Activated CD8-positive, alpha-beta memory T cell treated with anti-CD3 and anti-CD28 coated beads, Interleukin-2, amount 50 U/mL, for 48 hours (primary cell): Measurements from ENCODE around the gene DNAJC22.

Source experiments
- DNase-seq: peaks from one replicate; pipeline ENCODE4 v3.0.0-alpha.2; 2020

The DNAJC22 gene

DNA sequence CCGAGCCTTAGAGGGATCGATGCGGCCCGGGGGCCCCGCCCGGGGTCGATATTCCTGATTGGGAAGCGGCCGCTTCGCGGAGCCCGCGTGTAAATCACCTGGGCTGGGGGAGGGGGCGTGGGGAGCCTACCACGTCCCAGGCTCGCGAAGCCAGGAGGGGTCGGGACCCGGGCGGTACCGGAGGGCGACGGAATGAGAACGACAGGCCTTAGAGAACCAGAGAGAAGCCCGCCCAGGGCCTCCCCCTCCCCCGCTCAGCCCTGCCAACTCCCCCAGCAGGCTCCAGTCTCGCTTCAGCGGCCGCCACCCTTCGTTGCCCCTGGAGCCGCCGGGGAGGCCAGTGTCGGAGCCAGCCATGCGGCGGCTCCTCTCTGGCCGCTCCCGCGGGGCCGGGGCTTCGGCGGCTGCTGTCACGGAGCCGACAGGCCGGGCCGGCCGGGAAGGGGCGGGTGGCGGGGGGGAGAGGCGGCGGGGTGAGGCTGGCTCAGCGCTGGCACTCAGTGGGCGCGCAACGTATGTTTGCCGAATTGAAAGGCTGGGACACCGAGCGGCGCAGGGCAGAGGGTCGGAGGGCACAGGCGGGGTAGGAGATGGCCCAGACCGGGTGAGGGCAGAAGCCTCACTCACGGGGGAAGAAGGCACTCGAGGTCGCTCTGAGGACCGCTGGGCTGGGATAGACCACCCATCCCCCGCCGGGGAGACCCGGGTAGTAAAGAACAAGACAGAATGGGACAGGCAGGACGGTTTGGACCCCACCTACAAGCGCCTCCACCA, 1.4 kb upstream of the DNAJC22 start:
- peak; percentile 67 for DNase-seq

DNA sequence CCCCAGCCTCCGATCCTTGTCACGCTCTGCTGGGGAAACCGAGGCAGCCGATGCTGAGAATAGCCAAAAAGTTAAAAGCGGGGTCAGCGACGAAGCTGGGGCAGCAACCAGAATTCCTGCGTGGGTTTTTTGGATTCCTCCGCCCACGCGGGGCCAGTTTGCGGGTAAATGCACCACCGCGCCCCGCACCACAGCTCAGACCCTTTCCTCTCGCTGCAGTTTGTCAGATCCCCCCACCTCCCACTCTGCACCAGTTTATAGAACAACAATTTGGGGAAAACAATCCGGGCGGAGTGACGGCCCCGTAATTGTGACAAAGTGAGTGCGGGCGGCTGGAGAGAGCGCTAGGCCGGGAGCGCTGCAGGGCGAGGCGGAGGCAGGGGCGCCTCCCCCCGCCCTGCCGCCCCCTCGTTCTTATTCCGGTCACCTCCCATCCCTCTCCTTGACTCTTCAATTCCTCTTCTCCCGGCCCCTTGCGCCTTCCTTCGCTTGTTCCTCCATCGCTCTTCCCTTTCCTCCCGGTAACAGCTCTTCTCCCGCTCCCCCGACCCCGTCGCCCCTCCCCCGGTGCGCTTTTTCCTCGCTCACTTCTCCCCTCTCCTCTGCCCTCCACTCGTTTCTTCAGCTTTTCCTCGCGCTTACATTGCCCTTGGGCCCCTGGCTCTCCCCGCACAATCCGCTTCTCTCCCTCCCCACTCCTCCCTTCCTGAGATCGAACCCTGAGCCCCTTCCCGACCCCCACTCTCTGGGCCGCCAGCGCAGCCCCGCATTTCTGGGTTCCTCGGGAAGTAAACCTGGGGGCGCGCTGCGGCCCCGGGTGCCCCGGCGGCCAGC, 646 bp upstream of the DNAJC22 start:
- DNase-seq = peak; percentile 54

DNA sequence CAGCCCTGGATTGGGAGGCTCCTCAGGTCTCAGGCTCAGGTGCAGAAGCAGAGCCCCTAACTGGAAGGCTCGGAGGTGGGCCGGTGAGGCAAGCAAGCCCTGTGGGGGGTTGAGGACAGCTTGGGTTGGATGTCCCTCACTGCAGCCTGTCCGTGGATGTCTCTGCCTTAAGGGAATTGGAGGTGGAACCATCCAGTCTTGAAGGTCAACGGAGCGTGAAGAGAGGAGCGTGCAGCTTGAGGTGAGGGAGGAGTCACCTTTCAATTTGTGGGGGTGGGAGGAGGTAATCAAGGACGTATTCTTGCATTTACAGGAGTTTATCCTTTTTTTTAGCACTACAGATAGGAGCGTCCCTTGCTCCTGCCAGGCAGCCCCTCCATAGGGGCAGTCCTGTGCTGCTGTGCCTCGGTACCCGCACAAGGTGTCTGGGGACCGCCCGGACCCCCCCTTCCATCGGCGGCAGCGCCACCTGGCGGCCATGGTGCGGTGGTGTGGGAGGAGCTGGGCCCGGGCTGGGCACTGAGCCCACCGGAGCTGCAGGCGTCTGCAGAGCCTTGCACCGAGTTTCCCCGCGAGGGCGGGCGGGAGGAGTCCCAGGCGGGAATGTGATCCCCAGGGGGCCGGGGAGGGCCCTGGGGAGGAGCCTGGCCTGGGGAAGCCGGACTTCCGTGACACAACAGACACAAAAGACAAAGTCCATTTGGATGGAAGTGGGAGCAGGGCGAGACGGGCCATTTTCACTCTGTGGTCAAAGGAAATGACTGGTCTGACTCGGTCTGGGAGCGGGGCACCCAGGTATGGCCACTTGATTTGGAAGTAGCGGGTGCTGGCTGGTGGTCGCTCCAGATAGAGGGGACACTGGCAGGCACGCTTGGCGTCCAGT, 864 bp downstream of the DNAJC22 start:
- DNase-seq = peak; percentile 96

DNA sequence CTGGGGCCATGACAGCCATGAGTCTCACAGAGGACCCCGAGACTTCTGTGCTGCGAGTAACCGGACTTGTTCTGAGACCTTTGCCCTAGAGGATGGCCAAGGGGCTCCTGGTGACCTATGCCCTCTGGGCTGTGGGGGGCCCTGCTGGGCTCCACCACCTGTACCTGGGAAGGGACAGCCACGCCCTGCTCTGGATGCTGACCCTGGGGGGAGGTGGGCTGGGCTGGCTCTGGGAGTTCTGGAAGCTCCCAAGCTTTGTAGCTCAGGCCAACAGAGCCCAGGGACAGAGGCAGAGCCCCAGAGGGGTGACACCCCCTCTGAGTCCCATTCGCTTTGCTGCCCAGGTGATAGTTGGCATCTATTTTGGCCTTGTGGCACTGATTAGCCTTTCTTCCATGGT, 2.1 kb downstream of the DNAJC22 start:
- DNase-seq = peak; percentile 48

DNA sequence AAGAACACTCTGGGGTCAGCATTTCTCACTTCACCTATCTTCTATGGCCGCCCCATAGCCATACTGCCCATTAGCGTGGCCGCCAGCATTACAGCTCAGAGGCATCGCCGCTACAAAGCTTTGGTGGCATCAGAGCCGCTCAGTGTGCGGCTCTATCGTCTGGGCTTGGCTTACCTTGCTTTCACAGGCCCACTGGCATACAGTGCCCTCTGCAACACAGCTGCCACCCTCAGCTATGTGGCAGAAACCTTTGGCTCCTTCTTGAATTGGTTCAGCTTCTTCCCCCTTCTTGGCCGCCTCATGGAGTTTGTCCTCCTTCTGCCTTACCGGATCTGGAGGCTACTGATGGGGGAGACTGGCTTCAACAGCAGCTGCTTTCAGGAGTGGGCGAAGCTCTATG, 2.6 kb downstream of the DNAJC22 start:
- no peak for DNase-seq

DNA sequence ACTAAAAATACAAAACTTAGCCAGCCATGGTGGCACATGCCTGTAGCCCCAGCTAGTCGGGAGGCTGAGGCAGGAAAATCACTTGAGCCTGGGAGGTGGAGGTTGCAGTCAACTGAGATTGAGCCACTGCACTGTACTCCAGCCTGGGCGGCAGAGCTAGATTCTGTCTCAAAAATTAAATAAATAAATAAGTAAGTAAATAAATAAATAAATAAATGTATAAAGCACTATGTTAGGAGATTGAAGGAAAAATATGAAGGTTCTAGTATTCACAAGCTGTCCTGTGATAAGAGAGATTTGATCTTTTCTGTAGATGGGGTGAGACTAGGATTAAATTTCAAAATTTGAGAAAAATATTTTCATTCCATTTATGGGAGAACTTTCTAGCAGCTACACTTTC, 5.7 kb downstream of the DNAJC22 start:
- DNase-seq = peak; percentile 37

DNA sequence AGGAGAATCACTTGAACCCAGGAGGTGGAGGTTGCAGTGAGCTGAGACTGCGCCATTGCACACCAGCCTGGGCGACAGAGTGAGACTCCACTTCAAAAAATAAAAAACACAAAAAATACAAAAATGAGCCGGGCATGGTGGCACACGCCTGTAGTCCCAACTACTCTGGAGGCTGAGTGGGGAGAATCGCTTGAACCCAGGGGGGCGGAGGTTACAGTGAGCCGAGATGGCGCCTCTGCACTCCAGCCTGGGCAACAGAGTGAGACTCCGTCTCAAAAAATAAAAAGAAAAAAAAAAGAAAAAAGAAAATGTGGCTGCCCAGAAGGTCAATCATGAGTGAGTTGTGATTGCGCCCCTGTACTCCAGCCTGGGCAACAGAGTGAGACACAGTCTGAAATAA, 9.2 kb downstream of the DNAJC22 start:
- no peak for DNase-seq

DNA sequence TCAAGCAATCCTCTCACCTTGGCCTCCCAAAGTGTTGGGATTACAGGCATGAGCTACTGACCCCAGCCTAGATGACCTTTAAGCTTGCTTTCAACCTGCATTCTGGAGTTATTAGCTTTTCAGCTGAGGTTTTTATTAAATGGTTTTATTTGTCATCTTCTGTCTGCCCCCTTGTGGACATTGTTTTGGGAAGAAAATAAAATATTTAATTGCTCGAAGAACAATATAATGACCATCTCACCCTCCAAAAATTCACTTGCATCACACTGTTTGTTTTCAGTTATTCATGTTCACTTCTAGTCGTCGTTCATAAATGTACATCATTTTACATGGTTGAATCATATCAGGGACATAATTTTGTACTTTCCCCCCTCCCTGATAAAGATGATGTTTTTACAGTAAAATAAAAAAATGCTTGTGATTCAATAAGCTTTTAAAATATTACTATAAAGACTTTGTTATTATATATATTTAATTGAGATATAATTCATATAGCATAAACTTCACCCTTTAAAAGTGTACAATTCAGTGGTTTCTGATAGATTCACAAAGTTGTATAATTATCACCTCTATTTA, 10.5 kb downstream of the DNAJC22 start:
- no peak for DNase-seq

GRCh38 chr12:49358483-49359141, 11.9 kb downstream of the DNAJC22 start:
- DNase-seq = peak; percentile 57

- peak; percentile 20 for DNase-seq
These were observed 13.0 kb downstream of the DNAJC22 start for GRCh38 chr12:49359671-49360070.

DNA sequence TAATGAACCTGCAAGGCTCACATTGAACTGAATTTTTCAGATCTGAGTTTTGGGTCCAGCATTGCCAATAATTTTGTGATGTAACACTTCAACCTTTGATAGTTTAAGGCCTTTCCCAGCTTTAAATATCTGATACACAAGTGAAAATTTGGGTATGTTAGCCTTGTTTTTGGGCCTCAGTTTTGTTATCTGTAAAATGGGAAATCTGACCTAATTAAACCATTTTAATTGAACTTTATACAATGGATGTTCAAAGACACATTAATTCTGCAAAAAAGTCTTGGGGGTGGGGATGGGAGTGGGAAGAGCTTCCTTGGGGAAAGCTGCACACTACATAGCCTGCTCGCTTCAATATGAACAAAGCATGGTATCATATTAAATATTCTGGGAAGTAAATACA, 15.4 kb downstream of the DNAJC22 start:
- no peak for DNase-seq

DNA sequence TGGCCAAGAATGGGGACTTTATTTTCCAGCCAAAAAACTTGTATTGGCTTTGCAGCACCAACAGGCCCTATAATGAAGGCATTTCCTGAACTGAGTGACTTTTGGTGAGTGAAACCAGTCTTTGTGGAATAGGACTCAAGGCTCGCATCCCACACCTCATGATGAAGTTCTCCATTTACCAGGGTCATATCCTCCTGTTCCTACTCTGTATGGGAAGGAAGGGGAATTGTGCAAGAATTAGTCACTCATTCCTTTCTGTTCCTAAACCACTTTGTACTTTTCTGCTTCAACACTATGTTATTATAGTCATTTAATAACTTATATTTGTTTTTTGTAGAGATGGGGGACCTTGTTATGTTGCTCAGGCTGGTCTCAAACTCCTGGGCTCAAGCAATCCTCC, 18.3 kb downstream of the DNAJC22 start:
- DNase-seq = no peak

DNA sequence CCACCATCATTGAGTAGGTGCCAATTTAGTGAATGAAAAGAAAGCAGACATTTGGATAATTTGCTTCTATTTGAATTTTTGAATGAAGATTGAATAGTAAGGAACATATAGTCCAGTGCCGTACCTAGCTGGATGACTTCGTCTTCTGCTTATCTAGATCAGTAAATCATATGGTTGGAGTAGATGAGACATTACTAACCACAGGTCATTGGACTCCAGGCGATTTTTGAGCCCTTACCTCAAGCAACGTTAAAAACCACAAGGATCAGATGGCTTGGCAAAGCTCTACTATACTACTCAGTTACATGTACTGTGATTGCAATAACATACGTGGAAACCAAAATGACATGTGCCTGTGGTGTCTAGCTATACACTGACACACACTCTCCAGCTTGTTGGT, 18.9 kb downstream of the DNAJC22 start:
- DNase-seq = no peak

- DNase-seq = no peak
These were observed 19.5 kb downstream of the DNAJC22 start for GRCh38 chr12:49366096-49366651.

- peak; percentile 95 for DNase-seq
These were observed 20.1 kb downstream of the DNAJC22 start for GRCh38 chr12:49366652-49367380.

GRCh38 chr12:49367381-49368239, 20.9 kb downstream of the DNAJC22 start, which contains the start of gene SPATS2:
SPATS2 (plus strand) TSS chr12:49367462; CDS start chr12:49461013, 93,551 bp downstream.
- DNase-seq = no peak

DNA sequence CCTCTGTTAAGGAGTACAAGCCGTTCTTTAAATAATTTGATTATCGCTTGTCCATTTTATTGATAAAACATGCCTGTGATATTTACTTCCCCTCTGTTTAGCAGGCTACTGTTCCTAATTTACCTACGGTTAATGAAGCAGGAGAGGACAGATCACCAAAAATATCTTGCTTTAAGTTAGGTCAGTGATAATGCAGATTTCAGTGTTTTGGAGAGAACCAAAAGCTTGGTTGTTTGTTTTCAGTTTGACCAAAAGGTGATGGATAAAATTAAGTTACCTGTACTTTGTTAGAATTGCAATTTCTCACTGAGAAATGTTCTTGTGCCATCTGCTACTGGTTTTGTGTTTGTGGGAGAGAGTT, 21.5 kb downstream of the DNAJC22 start:
- DNase-seq = no peak

DNA sequence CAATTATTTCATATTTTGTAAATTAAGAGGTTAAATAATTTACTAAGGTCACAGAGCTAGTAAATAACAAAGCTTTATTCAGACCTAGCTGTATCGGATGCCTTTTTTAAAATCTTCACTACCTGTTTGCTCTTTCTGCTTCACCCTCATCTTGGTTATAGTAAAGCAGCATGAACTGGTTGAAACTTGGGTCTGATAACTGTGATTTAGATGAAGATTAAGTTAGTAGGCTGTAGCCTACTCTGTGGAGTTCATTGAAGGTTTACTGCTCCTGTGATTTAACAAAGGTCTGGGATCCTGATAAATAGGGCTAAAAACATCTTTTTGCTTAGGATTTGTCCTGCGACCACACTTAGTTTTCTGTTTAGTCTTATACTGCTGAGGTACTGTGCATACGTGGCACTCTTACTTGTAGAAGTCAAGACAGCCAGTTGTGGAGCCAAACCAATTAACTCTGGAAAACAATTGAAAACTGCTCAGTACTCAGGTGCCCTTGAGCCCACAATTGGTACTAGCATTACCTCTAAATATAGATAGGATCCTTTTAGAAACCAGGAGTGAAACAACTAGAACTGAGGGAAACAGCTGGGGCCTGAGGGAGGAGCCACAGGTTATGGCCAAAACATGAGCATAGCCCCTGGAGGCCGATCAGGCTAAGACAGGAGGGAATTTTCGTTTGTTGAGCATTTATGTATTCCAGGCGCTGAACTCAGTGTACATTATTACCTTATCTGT, 22.9 kb downstream of the DNAJC22 start:
- DNase-seq = no peak

DNA sequence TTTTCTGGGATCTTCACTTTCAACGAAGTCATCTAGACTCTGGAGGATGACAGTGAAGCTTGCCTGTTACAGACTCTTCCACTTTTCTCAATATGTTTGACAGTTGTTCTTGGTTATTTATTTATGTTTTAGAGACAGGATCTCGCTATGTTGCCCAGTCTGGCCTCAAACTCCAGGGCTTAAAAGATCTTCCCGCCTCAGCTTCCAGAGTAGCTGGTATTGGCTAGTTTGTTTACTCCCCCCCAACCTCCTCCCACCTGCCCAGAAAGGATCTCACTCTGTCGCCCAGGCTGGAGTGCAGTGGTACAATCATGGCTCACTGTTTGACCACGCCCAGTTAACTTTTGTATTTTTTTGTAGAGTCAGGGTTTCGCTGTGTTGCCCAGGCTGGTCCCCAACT, 23.9 kb downstream of the DNAJC22 start:
- no peak for DNase-seq
